GM12892 (cell line): ENCODE measurements around the gene C1RL.

ENCODE experiments used
- DNase-seq: peaks from one replicate; pipeline ENCODE4 v3.0.0; 2011; ENCODE audit not compliant: insufficient read length
- FAIRE-seq: peaks from 2 replicates; lab custom pipeline; 2011; peaks lifted over from hg19 to GRCh38; lab: Jason Lieb, UNC
- POLR2A ChIP-seq: IDR thresholded peaks from 2 replicates; pipeline ENCODE4 v1.6.1; 2011; ENCODE audit warnings: low read depth, low read length, control low read depth
- POLR2AphosphoS5 ChIP-seq: IDR thresholded peaks from 2 replicates; pipeline ENCODE4 v1.6.1; 2011; ENCODE audit warnings: low read depth, low read length, control low read depth
- TAF1 ChIP-seq: IDR thresholded peaks from 2 replicates; pipeline ENCODE4 v1.6.1; 2011; ENCODE audit warnings: low read depth, mild to moderate bottlenecking, control low read depth, low read length, borderline replicate concordance

Gene C1RL

GRCh38 chr12:7081037-7081436 is 28.0 kb downstream of the C1RL start:
- FAIRE-seq (no peak), DNase-seq (no peak)
- no peak for TF ChIP-seq POLR2A

DNA sequence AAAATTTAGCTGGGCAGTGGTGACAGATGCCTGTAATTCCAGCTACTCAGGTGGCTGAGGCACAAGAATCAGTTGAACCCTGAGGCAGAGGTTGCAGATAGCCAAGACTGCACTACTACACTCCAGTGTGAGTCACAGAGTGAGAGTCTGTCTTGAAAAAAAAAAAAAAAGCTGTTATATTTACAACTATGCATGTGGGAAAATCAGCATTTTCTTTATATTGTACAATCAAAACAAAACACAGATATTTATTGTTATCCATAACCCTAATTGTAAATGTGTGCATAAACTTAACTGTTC is 29.2 kb downstream of the C1RL start:
- FAIRE-seq (no peak), DNase-seq (no peak)
- TF ChIP-seq POLR2A (no peak), TAF1 (no peak), POLR2AphosphoS5 (no peak)

- DNase-seq: no peak
- TF ChIP-seq TAF1 (no peak), POLR2AphosphoS5 (no peak), POLR2A (no peak)
- no peak for FAIRE-seq
Observed at GRCh38 chr12:7078163-7078562, 30.9 kb downstream of the C1RL start.

GRCh38 chr12:7076493-7076892 is 32.5 kb downstream of the C1RL start:
- no peak for TF ChIP-seq POLR2AphosphoS5
- TF ChIP-seq POLR2A: no peak
- no peak for TF ChIP-seq TAF1
- DNase-seq (no peak), FAIRE-seq (no peak)

- DNase-seq (no peak), FAIRE-seq (no peak)
- TF ChIP-seq POLR2AphosphoS5: no peak
- no peak for TF ChIP-seq TAF1
- no peak for TF ChIP-seq POLR2A
Observed at GRCh38 chr12:7075939-7076338, 33.1 kb downstream of the C1RL start.

- TF ChIP-seq POLR2A (no peak), TAF1 (no peak), POLR2AphosphoS5 (no peak)
- DNase-seq (no peak), FAIRE-seq (no peak)
Observed at GRCh38 chr12:7075518-7075917, 33.5 kb downstream of the C1RL start.

DNA sequence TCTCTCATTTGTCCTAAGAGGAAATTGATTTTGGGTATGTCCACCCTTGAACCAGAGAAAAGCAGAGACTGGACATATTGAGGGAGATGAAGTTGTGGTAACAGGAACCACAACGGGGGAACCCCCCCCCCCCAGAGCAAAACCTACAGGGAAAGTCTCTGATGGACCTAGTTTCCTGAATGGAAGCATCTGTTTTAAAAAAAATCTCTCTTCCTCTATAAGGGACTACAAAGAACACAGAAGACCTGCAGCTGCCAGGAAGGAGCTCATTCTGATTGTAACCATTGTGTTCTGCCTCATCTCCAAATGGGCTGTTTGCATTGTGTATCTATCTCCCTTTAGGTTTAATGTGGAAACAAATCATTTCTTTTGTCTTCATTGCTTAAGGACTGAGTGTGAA is 35.1 kb downstream of the C1RL start:
- TF ChIP-seq TAF1 (no peak), POLR2A (no peak), POLR2AphosphoS5 (no peak)
- FAIRE-seq (no peak), DNase-seq (no peak)

GRCh38 chr12:7072554-7072953 is 36.5 kb downstream of the C1RL start:
- no peak for TF ChIP-seq POLR2A
- no peak for FAIRE-seq

GRCh38 chr12:7072035-7072434 is 37.0 kb downstream of the C1RL start:
- no peak for FAIRE-seq
- TF ChIP-seq POLR2A (no peak), TAF1 (no peak), POLR2AphosphoS5 (no peak)
- DNase-seq: no peak

More at GRCh38 chr12:7072554-7072953, 36.5 kb downstream of the C1RL start:
- no peak for DNase-seq

GRCh38 chr12:7069386-7069785 is 39.6 kb downstream of the C1RL start:
- TF ChIP-seq TAF1: no peak
- no peak for TF ChIP-seq POLR2AphosphoS5
- no peak for TF ChIP-seq POLR2A
- DNase-seq: no peak
- no peak for FAIRE-seq

DNA sequence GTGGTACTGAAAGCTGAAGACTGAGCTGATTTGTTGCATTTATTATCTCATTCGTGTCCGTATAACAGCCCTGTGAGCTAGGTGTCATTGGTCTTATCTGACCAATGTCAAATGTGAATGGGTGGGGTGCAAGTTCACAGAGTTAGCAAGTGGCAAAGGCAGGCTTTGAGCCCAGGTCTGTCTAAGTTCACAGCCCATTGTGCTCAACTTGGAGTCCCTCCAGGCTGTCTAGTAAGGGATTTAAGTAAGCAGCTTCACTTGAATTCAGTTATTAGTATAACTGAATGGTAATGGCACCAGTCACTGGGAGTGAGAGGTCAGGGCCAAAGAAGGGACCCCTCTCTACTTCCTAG is 40.0 kb downstream of the C1RL start:
- no peak for DNase-seq
- TF ChIP-seq POLR2A (no peak), TAF1 (no peak), POLR2AphosphoS5 (no peak)
- no peak for FAIRE-seq

GRCh38 chr12:7068240-7068993 is 40.6 kb downstream of the C1RL start:
- TF ChIP-seq POLR2A (no peak), TAF1 (no peak), POLR2AphosphoS5 (no peak)
- FAIRE-seq: no peak
- DNase-seq: no peak

- DNase-seq (no peak), FAIRE-seq (no peak)
- TF ChIP-seq TAF1 (no peak), POLR2A (no peak), POLR2AphosphoS5 (no peak)
Observed at GRCh38 chr12:7067096-7067495, 41.9 kb downstream of the C1RL start.
